NCI-H345 treated with DMSO at 0.1 percent for 48 hours (cell line): Measurements from ENCODE around the gene ZDBF2.
"Not testable (repeated sequence)": the region's sequence is repeated elsewhere in the genome, so short reads cannot be mapped to it uniquely, and the experiment has no call there.

Experiments used
- DNase-seq: peaks from one replicate; lab custom pipeline; 2025; ENCODE audit not compliant: unreplicated experiment; lab: John Stamatoyannopoulos, UW

The ZDBF2 gene

GRCh38 chr2:206323486-206323885, 49.0 kb downstream of the ZDBF2 start:
- no peak for DNase-seq

GRCh38 chr2:206324869-206325268, 50.4 kb downstream of the ZDBF2 start:
- no peak for DNase-seq

- no peak for DNase-seq
Observed at GRCh38 chr2:206328974-206329373, 54.5 kb downstream of the ZDBF2 start.

- no peak for DNase-seq
Observed at GRCh38 chr2:206336861-206337260, 62.4 kb downstream of the ZDBF2 start.

GRCh38 chr2:206337956-206338355, 63.5 kb downstream of the ZDBF2 start:
- DNase-seq: no peak

GRCh38 chr2:206341396-206341795, 66.9 kb downstream of the ZDBF2 start:
- no peak for DNase-seq

- no peak for DNase-seq
Observed at GRCh38 chr2:206343144-206343543, 68.7 kb downstream of the ZDBF2 start.

- DNase-seq: no peak
Observed at GRCh38 chr2:206343816-206344215, 69.4 kb downstream of the ZDBF2 start.

- DNase-seq: no peak
Observed at GRCh38 chr2:206345606-206346005, 71.1 kb downstream of the ZDBF2 start.

- DNase-seq: no peak
Observed at GRCh38 chr2:206349375-206349774, 74.9 kb downstream of the ZDBF2 start.

GRCh38 chr2:206352571-206352970, 78.1 kb downstream of the ZDBF2 start:
- DNase-seq: no peak

- DNase-seq: no peak
Observed at GRCh38 chr2:206353685-206354084, 79.2 kb downstream of the ZDBF2 start.

- no peak for DNase-seq
Observed at GRCh38 chr2:206354129-206354528, 79.7 kb downstream of the ZDBF2 start.

GRCh38 chr2:206356840-206357239, 82.4 kb downstream of the ZDBF2 start:
- not testable (repeated sequence) for DNase-seq

GRCh38 chr2:206360840-206361239, 86.4 kb downstream of the ZDBF2 start:
- not testable (repeated sequence) for DNase-seq

GRCh38 chr2:206361407-206362045, 87.1 kb downstream of the ZDBF2 start:
- no peak for DNase-seq
